Brain microvascular endothelial cell (primary cell): ENCODE data around the gene THADA.

Experiments
- DNase-seq: peaks from one replicate; pipeline ENCODE4 v3.0.0-alpha.2; 2020
- H3K27ac ChIP-seq: fragments of 250-450 bp; sonication (Bioruptor Pico); 2 replicates; pipeline ENCODE4 v1.5.1; 2020; ENCODE audit warnings: mild to moderate bottlenecking, moderate library complexity
- H3K27me3 ChIP-seq: fragments of 250-450 bp; sonication (Bioruptor Pico); replicated peaks from 2 replicates; pipeline ENCODE4 v1.5.1; 2020; ENCODE audit warnings: mild to moderate bottlenecking
- H3K36me3 ChIP-seq: fragments of 250-450 bp; sonication (Bioruptor Pico); replicated peaks from 2 replicates; pipeline ENCODE4 v1.5.1; 2020; ENCODE audit warnings: mild to moderate bottlenecking
- H3K4me3 ChIP-seq: 2 replicates; pipeline ENCODE4 v1.5.1; 2011; ENCODE audit warnings: low read depth, mild to moderate bottlenecking, control low read depth, low read length, moderate library complexity
- in situ Hi-C: cut with HindIII; loops from 2 replicates; pipeline ENCODE4 v1.10.0; 2017; ENCODE audit warnings: low sequenced_read_pairs, low pct_ligation_motif_present
- TF ChIP-seq, protein P1 (sequence below): IDR thresholded peaks from 2 replicates; pipeline ENCODE4 v1.5.1; 2011; ENCODE audit warnings: low read depth, mild to moderate bottlenecking, moderate library complexity, low read length, control low read depth, inconsistent platforms; ENCODE audit errors: missing control alignments

THADA gene

DNA sequence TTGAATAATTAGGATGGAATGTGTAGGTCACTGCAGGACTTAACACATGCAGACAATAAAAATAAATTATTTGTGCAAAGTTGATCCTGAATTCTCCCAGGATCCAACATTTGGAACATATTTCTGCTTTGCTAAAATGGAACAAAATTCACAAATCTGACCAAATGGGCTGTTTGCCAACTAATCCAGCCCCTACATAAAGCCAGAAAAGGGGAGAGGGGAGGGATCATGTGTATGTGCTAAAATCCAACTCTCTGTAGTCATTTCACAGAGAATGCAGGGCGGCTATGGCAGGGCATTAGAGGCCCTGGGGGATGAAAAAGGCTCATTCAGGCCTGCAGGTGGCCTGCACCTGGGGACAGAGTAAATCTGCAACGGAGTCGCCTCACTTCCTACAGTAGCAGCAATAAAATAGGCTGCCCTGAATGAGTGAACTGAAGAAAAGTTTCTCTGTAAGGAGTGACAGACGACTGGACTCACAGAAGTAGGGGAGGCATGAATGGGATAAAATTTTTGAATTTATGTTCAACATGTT lies 365.4 kb downstream of the THADA start:
- no peak overlapping the region for H3K27ac ChIP-seq

DNA sequence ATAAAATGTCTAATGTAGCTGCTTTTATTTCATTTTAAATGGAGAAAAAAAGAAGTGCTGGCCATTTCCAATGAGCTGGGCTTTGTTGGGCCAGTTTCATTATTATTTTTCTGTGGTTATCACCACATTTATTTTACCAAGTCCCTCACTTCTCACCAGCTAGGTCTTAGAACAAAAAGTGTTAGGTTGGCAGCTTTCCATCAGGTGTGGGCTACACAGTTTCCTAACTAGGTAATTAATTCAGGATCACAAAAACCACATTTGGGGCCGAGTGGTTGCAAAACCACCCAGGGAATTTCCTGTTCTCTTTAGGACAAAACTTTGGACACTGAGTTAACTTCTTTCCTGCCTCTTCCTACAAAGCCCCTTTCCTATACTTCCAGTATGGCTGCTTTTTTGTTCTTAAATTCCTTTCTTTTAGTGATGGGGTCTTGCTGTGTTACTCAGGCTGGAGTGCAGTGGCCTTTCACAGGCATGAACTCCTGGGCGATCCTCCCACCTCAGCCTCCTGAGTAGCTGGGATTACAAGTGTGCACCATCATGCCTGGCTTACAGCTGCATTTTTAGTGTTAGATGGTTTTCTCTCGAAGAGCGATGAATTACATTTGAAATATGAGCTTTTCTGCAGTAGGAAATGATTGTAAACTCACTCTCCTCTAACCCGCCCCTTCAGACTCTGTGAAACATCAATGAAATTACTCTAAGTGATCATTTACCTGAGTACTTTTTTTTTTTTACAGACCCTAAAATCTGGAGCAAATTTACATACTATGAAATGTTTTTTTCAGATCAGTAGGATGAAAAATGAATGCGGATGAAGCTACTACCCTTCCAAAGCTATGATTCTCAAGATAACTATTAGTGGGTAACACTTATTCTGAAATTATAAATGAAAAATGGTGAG lies 366.8 kb downstream of the THADA start:
- in situ Hi-C loops = no loop called here
- TF ChIP-seq, protein P1, sequence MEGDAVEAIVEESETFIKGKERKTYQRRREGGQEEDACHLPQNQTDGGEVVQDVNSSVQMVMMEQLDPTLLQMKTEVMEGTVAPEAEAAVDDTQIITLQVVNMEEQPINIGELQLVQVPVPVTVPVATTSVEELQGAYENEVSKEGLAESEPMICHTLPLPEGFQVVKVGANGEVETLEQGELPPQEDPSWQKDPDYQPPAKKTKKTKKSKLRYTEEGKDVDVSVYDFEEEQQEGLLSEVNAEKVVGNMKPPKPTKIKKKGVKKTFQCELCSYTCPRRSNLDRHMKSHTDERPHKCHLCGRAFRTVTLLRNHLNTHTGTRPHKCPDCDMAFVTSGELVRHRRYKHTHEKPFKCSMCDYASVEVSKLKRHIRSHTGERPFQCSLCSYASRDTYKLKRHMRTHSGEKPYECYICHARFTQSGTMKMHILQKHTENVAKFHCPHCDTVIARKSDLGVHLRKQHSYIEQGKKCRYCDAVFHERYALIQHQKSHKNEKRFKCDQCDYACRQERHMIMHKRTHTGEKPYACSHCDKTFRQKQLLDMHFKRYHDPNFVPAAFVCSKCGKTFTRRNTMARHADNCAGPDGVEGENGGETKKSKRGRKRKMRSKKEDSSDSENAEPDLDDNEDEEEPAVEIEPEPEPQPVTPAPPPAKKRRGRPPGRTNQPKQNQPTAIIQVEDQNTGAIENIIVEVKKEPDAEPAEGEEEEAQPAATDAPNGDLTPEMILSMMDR = no peak
- no peak for DNase-seq
- Histone ChIP-seq H3K27me3 (no peaks in the 10 kb centered on the region), H3K4me3 (no peak overlapping the region), H3K36me3 (peaks cover 15% of the 10 kb centered on the region), H3K27ac (no peak overlapping the region)

More for the DNA sequence above, 365.4 kb downstream of the THADA start:
- DNase-seq = no peak
- Histone ChIP-seq H3K27me3 (no peaks in the 10 kb centered on the region), H3K36me3 (peaks cover 2% of the 10 kb centered on the region), H3K4me3 (no peak overlapping the region)
- in situ Hi-C loops = no loop called here
- TF ChIP-seq, protein P1 = no peak

DNA sequence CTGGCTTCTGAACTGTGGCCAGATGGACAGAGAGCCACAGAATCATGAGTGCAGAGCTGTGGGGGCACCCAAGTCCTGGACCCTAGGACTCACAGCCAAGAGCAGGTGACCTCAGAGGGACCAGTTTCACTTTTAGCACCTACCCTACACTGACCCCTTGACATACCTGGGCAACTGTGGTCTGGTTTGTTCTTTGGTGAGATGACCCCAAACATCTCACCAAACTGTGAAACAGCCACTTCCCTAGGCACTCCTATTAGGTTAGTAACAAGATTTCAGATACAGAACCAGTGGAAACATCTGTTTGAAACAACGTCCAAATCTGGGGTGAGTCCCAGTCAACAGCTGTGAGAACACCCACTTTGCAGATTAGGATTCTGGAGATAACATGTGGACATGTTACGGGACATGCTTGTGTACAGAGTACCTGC lies 367.5 kb downstream of the THADA start:
- no peaks in the 10 kb centered on the region for H3K27me3 ChIP-seq
- no peak for DNase-seq
- TF ChIP-seq, protein P1 = no peak

DNA sequence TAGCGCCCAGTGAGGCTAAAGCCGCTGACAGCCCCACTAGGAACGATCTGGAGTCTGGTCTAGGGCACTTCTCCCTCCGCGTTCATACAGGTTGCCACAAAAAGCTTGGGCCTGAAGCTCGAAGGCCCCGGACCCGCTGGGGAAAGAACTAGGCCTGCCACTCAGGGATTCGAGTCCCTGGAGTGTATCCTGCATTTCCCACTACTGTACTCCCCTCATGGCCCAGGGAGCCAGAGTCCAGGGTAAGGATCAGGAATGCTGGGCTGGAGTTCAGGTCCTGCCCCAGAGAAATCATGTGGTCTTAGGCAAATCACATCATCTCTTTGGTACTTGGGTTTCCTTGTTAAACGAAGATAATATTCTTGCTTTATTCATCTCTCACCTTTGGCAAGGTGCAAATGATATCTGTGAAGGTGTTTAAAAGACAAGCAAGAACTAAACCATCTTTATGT lies 368.0 kb downstream of the THADA start:
- TF ChIP-seq, protein P1 = peak; percentile 62
- no peak overlapping the region for H3K27ac ChIP-seq
- in situ Hi-C loops = no loop called here

More for the DNA sequence above, 367.5 kb downstream of the THADA start:
- in situ Hi-C loops = no loop called here
- Histone ChIP-seq H3K27ac (no peak overlapping the region), H3K4me3 (no peak overlapping the region), H3K36me3 (peaks cover 20% of the 10 kb centered on the region)

DNA sequence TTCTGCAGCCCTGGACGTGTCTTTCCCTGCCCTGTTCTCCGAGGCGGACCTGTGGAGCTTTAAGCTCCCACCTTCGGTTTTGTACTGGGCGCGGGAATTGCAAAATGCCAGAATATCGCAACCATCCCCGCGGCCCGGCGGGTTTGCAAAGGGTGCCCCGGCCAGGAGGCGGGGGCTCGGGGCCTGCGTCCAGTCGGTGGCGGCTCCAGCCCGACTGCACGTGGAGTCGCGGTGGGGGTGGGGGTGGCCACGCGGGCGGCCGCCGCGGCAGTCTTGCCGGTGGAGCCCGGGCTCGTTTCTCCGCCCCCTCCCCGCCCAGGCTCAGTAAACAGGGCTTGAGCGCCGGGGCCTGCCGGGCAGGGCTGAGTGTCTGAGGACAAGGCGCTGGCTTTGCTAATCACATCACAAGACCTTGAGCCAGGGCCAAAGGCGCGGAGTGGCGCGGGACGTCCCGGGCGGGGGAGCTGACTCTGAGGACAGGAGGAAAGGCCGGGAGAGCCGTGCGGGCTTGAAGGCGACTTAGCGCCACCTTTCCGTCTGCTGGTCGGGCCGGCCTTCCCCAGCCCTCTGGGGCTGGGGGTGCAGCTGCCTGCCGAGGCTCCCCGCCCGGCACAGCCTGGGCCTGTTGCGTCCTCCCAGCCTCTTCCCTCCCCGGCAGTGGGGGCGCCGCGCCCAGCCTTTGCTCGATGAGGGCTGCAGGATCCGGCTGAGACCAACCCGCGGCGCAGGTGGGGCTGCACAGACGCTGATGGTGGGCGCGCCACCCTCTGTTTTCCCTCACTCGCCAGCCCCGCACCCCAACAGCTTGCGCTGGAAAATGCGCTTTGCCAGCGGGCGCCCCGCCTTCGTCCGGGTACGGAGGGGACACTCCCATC lies 368.6 kb downstream of the THADA start:
- in situ Hi-C loops = no loop called here
- TF ChIP-seq, protein P1 = no peak
- Histone ChIP-seq H3K27me3 (no peaks in the 10 kb centered on the region), H3K36me3 (peaks cover 20% of the 10 kb centered on the region), H3K27ac (peak overlapping the region; percentile 82), H3K4me3 (peak overlapping the region; percentile 71)
- peak; percentile 55 for DNase-seq

More for the DNA sequence above, 368.0 kb downstream of the THADA start:
- Histone ChIP-seq H3K36me3 (peaks cover 20% of the 10 kb centered on the region), H3K27me3 (no peaks in the 10 kb centered on the region), H3K4me3 (peak overlapping the region; percentile 71)
- DNase-seq = peak; percentile 25
